Right lobe of liver (tissue), 6 donors: Measurements from ENCODE around the gene PPM1A. TPM values are rescaled to one million over a fixed set of nuclear protein-coding genes. Genes with fewer than 3 reads are reported as not detected.

Experiments
- ATAC-seq, 4 donors: fragments of 200-7000 bp; cut with Tn5 transposase; one replicate each; pipeline ENCODE4 v1.9.1; 2020; ENCODE audit warnings: mild to moderate bottlenecking in 4 of 4, moderate library complexity in 4 of 4
- DNase-seq, 3 donors: peaks; one replicate each; pipeline ENCODE4 v3.0.0-alpha.2; 2020
- H3K27ac ChIP-seq, 3 donors: fragments of 200-600 bp; one replicate each; pipeline ENCODE4 v1.8.0; 2022
- H3K27me3 ChIP-seq, 2 donors: fragments of 200-600 bp; one replicate each; pipeline ENCODE4 v1.8.0; 2022
- H3K36me3 ChIP-seq, 4 donors: fragments of 200-600 bp; sonication (generic) in 1 of 4; one replicate each; pipeline versions ENCODE4 v1.5.1 to v1.8.0; 2017 to 2022; ENCODE audit warnings: control low read depth in 1 of 4
- H3K4me1 ChIP-seq, 4 donors: fragments of 200-600 bp; sonication (generic) in 1 of 4; one replicate each; pipeline versions ENCODE4 v1.5.1 to v1.8.0; 2017 to 2022; ENCODE audit warnings: control low read depth in 1 of 4
- H3K4me3 ChIP-seq, 3 donors: fragments of 200-600 bp; one replicate each; pipeline ENCODE4 v1.8.0; 2022
- H3K9me3 ChIP-seq, 4 donors: fragments of 200-600 bp; sonication (generic) in 1 of 4; one replicate each; pipeline versions ENCODE4 v1.5.1 to v1.8.0; 2017 to 2022; ENCODE audit warnings: control low read depth in 1 of 4
- POLR2A ChIP-seq: fragments of 450-650 bp; IDR thresholded peaks from one replicate; pipeline ENCODE4 v1.6.1; 2017; ENCODE audit warnings: antibody characterized with exemption, mild to moderate bottlenecking
- WGBS: methylation state at CpG from one replicate; pipeline ENCODE4 v1.1.6; 2018; ENCODE audit warnings: low coverage, low lambda C conversion rate; ENCODE audit not compliant: insufficient coverage; ENCODE audit errors: missing lambda C conversion rate; 5-methylcytosine and 5-hydroxymethylcytosine counted together
- intact Hi-C, 2 donors: fragments of 100-400 bp; cut with DNase I; formaldehyde crosslinking; loops; one replicate each; pipeline versions ENCODE4 v1.11.2 to v1.14.1; 2022
- total RNA-seq, 6 experiments: library from RNA; depleted of rRNA in 2 of 6; stranded (reverse); fragments of >200 nt in 2 of 6; fragmentation: NEBNext Ultra II Directional in 3 of 6; extraction: Animal tissue kit (Norgen Biotek cat#: 25700) in 3 of 6; gene quantifications; one replicate each; pipeline versions ENCODE4 v1.1.0 to v1.2.4, GENCODE V29; 2016 to 2023
- TF ChIP-seq, protein P1 (sequence below), 4 donors: fragments of 200-600 bp in 3 of 4; fragments of 450-650 bp in 1 of 4; IDR thresholded peaks; one replicate each; pipeline versions ENCODE4 v1.5.1 to v1.8.0; 2016 to 2022; ENCODE audit warnings: antibody characterized with exemption in 4 of 4, mild to moderate bottlenecking in 2 of 4
- donor health status: DM: no; HTN: yes; CAD: no.
- donor health status: DM: no; HTN: no; CAD: no.
- donor health status: DM: no; HTN: no; CAD: no.
- donor health status: DM: no; HTN: yes; CAD: no.
- donor health status: DM: no; HTN: yes; CAD: no.

The PPM1A gene
- total RNA-seq, 6 experiments from 2014 or later = 32.6 to 54.7 (median 39.4) TPM

DNA sequence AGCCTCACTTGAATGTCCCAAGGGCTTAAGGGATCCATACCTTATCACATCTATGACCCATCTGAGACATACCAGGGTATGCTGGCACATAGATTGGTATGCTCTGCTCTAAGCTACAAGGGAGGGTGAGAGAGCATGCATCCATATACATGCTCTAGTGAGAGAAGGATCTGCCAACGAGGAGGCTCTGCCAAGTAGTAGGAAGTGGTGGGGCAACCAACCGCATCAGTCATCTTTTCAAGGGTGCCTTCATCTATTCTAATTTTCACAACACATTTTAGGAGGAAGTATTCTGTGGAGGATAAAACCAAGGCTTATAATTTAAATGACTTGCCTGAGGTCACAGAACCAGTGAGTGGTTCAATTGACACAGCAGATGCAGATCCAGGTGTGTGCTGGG, 6.6 kb upstream of the PPM1A start:
- DNase-seq (no peak), ATAC-seq (no peak)
- intact Hi-C loops = no loop called here
- Histone ChIP-seq H3K27me3 (no peaks in the 10 kb centered on the region), H3K27ac (no peak overlapping the region), H3K36me3 (no peaks in the 10 kb centered on the region), H3K4me3 (no peak overlapping the region), H3K9me3 (no peaks in the 10 kb centered on the region), H3K4me1 (no peaks in the 10 kb centered on the region)
- WGBS = 49% methylated on average over 2 of the region's 2 CpGs
- TF ChIP-seq, protein P1, sequence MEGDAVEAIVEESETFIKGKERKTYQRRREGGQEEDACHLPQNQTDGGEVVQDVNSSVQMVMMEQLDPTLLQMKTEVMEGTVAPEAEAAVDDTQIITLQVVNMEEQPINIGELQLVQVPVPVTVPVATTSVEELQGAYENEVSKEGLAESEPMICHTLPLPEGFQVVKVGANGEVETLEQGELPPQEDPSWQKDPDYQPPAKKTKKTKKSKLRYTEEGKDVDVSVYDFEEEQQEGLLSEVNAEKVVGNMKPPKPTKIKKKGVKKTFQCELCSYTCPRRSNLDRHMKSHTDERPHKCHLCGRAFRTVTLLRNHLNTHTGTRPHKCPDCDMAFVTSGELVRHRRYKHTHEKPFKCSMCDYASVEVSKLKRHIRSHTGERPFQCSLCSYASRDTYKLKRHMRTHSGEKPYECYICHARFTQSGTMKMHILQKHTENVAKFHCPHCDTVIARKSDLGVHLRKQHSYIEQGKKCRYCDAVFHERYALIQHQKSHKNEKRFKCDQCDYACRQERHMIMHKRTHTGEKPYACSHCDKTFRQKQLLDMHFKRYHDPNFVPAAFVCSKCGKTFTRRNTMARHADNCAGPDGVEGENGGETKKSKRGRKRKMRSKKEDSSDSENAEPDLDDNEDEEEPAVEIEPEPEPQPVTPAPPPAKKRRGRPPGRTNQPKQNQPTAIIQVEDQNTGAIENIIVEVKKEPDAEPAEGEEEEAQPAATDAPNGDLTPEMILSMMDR (IDR thresholded peaks at IDR 0.05) = no peak
- TF ChIP-seq POLR2A = no peak

DNA sequence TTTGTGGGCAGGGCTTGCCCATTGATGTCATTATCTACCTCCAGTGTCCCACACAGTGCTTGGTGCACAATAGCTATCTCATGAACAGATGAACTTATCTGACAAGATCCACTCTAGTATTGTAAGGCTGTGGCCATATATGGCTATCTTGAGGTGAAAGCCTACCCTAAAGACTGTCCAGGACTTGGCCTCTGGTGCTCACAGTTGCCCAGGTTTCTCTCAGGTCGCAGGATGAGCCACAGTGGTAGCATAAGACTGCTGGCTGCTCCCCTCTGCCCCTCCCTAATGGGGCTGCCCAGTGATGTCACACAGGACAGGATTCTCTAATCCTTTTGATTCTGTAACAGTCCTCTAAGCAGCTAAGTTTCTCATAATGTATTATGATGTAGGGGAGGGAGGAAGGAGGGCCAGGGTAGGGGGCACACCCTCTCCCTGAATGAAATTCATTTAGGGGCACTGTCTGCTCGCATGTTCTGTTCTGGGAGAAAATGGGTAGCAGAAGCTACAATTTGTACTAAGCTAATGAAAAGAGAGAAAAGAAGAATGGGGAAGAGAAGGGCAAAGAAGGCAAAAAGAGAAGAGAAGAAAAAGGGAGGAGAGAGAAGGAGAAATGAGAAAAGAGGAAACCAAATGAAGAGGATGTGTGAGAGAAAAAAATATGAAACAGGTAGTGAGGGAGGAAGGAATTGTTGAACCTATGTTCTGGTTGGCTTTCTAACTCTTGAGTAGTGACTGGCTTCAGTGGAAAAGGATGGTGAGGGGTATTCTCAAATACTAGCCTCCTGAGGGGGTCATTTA, 3.4 kb upstream of the PPM1A start:
- Histone ChIP-seq H3K9me3 (no peaks in the 10 kb centered on the region), H3K27me3 (no peaks in the 10 kb centered on the region), H3K36me3 (no peaks in the 10 kb centered on the region), H3K27ac (no peak overlapping the region), H3K4me3 (no peak overlapping the region), H3K4me1 (peaks cover 0 to 5% (median 0%) of the 10 kb centered on the region in 4 donors)
- DNase-seq = no peak
- no peak for ATAC-seq
- intact Hi-C loops = no loop called here
- WGBS = 65% methylated on average over 2 of the region's 2 CpGs
- TF ChIP-seq, protein P1 (IDR thresholded peaks at IDR 0.05) = no peak
- no peak for TF ChIP-seq POLR2A

DNA sequence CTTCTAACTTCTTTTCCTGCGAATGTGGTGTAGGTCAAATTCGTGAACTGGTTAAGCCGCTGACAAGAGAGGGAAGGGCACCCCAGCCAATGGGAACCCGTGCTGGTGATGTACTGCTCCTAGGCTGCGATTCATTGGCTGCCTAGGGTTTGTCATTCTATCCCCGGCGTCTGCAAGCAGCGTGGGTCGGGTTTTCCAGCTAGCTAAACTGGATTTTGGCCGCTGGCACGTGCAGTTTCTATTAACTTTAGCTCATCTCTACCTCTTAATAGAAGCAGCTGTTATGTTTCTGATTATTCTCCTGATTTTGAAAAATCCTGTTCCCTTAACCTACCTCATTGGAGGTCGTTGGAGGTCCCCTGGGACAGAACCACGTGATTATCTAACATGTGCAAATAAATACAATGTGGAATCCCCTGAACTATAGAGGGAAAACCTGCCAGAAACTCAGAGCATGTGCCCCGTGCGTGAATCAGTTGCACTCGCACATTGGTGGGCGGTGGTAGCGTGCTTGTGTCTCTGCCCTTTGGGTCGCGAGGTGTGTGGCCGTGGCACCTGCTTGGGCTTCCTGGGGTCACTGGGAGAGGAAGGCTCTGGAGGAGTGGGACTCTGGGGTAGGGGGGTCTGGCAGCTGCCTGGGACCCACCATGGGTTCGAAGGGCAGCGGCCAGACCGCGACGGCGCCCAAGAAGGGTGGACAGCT, 876 bp upstream of the PPM1A start:
- intact Hi-C loops = no loop called here
- Histone ChIP-seq H3K4me3 (peak overlapping the region; percentile 67 to 79 (median 78)), H3K4me1 (peaks cover 0 to 29% (median 8%) of the 10 kb centered on the region in 4 donors), H3K27me3 (no peaks in the 10 kb centered on the region), H3K27ac (peak overlapping the region; percentile 100), H3K9me3 (no peaks in the 10 kb centered on the region), H3K36me3 (no peaks in the 10 kb centered on the region)
- DNase-seq (peak; percentile 92 to 96 (median 96)), ATAC-seq (peak; percentile 79 to 89 (median 82))
- WGBS = 0% methylated on average over 22 of the region's 27 CpGs
- TF ChIP-seq, protein P1 (IDR thresholded peaks at IDR 0.05) = no peak
- peak; percentile 63 for TF ChIP-seq POLR2A

DNA sequence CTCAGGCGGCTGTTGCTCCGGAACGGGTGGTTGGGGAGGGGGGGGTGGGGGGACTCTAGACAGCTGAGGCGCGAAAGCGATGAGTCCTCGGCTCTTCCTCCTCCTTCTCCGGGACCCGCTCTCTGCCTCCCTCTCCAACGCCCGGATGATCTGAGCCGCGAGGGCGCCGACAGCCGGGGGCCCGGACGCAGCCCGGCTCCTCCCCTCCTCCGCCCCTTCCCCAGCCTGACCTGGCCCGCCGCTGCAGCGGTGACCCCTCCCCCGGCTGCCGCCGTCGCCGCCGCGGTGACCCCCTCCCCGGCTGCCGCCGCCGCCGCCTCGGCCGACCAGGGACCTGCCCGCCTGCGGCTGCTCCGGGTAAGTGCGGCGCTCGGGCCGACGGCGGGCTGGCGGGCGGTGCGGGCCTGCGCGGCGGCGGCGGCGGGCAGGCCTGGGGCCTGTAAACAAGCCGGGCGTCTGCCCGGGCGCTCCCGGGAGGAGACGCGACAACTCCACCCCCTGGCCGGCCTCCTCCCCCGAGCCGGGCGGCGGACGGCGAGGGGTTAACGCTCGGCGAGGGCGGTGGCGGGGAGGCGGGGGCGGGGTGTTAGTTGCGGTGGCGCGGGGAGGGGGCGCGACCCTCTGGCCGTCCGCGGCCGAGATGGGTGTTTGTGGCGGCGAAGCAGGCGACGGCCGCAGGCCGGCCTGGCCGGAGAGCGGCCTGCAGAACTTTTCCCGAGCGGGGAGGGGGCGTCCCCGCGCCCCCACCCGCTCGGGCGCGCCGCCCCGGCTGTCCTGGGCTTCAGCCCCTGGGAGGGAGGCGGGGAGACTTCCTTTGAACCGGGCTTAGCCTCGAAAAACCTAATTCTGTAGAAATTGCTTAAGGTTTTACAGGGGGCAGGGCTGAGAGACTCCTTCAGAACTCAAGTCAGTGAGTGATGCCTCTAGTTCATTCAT, 568 bp downstream of the PPM1A start:
- Histone ChIP-seq H3K27ac (peak overlapping the region; percentile 92 to 100 (median 100)), H3K4me3 (peak overlapping the region; percentile 63 to 79 (median 78)), H3K36me3 (no peaks in the 10 kb centered on the region), H3K27me3 (no peaks in the 10 kb centered on the region), H3K4me1 (peaks cover 0 to 44% (median 11%) of the 10 kb centered on the region in 4 donors), H3K9me3 (no peaks in the 10 kb centered on the region)
- WGBS = under 1% methylated on average over 30 of the region's 107 CpGs
- TF ChIP-seq, protein P1 (IDR thresholded peaks at IDR 0.05) = no peak
- peak; percentile 17 for TF ChIP-seq POLR2A
- ATAC-seq (peak; percentile 33 to 63 (median 52)), DNase-seq (peak; percentile 85 to 87 (median 85))
- intact Hi-C loops = no loop called here
